Measurements from ENCODE around the gene HOXA4.
A peak's percentile ranks its signal among the peaks of the same experiment; 100 is the strongest.

Gene HOXA4

DNA sequence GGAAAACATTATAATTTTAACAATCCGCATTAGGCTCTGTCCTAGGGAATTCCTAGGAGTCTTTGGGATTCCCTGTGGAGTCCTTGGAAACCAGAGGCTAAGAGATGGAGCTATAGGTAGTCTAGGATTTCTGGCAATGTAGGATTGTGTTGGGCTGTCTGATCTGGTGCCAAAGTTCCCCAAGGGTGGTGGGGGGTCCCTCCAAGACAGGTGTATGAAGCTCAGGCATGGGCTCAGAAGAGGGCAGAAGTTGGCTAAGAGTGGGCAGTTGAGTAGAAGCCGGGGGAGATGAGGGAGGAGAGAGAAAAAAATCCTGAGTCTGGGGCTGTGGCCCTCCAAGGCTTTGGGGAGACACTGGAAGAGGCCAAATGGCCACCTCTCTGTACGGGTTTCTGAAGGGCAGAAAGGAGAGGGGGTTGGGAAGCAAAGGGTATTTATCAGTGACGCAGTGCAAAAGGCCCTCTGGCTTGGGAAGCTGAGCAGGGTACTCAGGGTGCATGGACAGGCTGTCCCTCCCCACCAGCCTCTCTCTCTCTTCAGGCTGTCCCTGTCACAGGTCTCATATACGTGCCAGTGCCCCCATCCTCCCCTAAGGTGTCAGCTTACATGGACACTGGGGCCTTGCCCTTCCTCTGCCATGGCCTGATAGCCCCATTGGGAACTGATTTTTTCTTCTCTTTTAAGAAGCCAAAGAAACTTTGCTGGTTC, 16.1 kb upstream of the HOXA4 start:
- Histone ChIP-seq H3K9ac (ENCODE audit: low read depth in 1 of 2, low read length in 2 of 2) (no peak overlapping the region), H3K36me3 (ENCODE audit: control insufficient read depth in 1 of 2, insufficient read depth in 2 of 2, low read length in 2 of 2) (no peaks in the 10 kb centered on the region), H3K27ac (ENCODE audit: low read depth, low read length) (peak overlapping the region; percentile 37), H3K9me3 (ENCODE audit: control insufficient read depth in 1 of 2, low read length in 2 of 2) (no peaks in the 10 kb centered on the region), H3K4me1 (ENCODE audit: control insufficient read depth in 1 of 2, insufficient read depth in 2 of 2, low read length in 2 of 2) (peaks cover 22 to 36% of the 10 kb centered on the region in 2 donors), H3K27me3 (ENCODE audit: control insufficient read depth in 1 of 2, insufficient read depth in 2 of 2, low read length in 2 of 2) (peaks cover 87 to 89% of the 10 kb centered on the region in 2 donors), H3K4me3 (ENCODE audit: low read depth in 1 of 2, low read length in 2 of 2) (no peak overlapping the region)

DNA sequence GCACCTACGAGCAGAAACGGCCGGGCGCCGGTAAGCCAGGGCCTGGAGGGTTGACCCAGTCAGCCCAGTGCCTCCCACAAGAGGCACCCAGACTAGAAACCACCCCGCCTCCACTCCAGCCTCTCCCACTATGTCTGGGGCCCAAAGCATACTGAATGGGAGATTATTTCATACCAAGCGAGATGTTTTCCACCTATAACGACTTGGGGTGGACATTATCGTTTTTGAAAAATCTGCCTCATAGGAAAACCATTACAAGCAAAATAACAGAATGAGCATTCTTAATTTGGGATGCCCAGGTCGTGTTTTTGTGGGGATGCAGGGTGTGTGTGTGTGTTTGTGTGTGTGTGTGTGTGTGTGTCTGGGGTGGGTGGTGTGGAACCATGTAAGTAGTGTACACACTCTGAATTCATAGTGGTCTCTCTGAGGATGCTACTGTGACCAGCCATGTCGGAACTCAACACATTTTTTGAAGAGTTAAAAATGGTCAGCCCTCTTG, 15.4 kb upstream of the HOXA4 start:
- Histone ChIP-seq H3K27me3 (ENCODE audit: control insufficient read depth in 1 of 2, insufficient read depth in 2 of 2, low read length in 2 of 2) (peaks cover 85 to 89% of the 10 kb centered on the region in 2 donors), H3K36me3 (ENCODE audit: control insufficient read depth in 1 of 2, insufficient read depth in 2 of 2, low read length in 2 of 2) (no peaks in the 10 kb centered on the region), H3K9me3 (ENCODE audit: control insufficient read depth in 1 of 2, low read length in 2 of 2) (no peaks in the 10 kb centered on the region), H3K27ac (ENCODE audit: low read depth, low read length) (no peak overlapping the region), H3K4me1 (ENCODE audit: control insufficient read depth in 1 of 2, insufficient read depth in 2 of 2, low read length in 2 of 2) (peaks cover 15 to 30% of the 10 kb centered on the region in 2 donors), H3K9ac (ENCODE audit: low read depth in 1 of 2, low read length in 2 of 2) (no peak overlapping the region), H3K4me3 (ENCODE audit: low read depth in 1 of 2, low read length in 2 of 2) (no peak overlapping the region)

DNA sequence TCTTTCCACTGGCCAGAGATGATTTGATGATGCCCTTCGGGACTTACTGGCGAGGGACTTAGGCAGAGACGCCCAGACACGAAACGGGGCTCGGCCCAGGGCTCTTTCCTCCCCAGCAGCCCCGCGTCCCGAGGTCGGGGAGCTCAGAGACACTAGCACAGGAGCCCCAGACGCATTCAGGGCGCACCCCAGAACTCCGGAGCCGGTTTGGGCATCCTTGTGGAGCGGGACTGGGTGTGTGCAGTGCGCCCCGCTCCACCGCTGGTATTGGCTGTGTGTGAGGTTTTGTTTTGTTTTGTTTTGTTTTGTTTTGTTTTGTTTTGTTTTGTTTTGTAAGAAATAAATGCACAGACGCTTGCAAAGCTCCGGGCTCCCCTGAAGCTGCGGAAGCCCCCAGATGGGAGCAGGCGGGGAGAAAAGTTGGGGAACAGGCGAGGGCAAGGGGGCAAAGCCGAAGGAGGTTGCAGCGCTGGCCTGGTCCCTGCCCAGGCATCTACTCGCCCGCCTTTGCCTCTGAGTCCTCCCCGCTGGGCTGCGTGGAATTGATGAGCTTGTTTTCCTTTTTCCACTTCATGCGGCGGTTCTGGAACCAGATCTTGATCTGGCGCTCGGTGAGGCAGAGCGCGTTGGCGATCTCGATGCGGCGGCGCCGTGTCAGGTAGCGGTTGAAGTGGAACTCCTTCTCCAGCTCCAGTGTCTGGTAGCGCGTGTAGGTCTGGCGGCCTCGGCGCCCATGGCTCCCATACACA, 14.8 kb upstream of the HOXA4 start:
- H3K36me3 ChIP-seq (ENCODE audit: control insufficient read depth in 1 of 2, insufficient read depth in 2 of 2, low read length in 2 of 2), result no peaks in the 10 kb centered on the region
- H3K27me3 ChIP-seq (ENCODE audit: control insufficient read depth in 1 of 2, insufficient read depth in 2 of 2, low read length in 2 of 2), result peaks cover 80 to 85% of the 10 kb centered on the region in 2 donors
- no peak overlapping the region for H3K9ac ChIP-seq (ENCODE audit: low read depth in 1 of 2, low read length in 2 of 2)
- H3K27ac ChIP-seq (ENCODE audit: low read depth, low read length), result no peak overlapping the region
- H3K9me3 ChIP-seq (ENCODE audit: control insufficient read depth in 1 of 2, low read length in 2 of 2), result no peaks in the 10 kb centered on the region
- no peak overlapping the region for H3K4me3 ChIP-seq (ENCODE audit: low read depth in 1 of 2, low read length in 2 of 2)
- H3K4me1 ChIP-seq (ENCODE audit: control insufficient read depth in 1 of 2, insufficient read depth in 2 of 2, low read length in 2 of 2), result peaks cover 12 to 30% of the 10 kb centered on the region in 2 donors

DNA sequence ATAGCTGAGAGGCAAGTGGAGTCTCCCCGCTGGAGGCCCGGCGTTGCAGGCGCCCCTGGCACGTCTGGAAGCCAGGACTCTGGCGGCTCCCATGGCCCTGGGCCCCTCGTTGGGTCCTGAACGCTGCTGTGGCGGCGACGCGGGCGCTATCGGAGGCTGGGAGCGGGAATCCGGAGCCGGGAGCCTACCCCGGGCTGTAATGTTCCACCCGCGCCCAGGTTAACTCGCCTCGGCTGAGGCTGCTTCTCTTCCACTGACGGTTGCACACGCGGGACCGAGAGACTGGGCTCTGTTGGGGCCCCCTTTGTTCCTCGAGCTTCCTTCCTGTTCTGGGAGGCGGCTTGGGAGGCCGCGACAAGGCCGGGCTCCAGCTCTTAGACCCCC, 14.2 kb upstream of the HOXA4 start:
- peaks cover 10 to 29% of the 10 kb centered on the region in 2 donors for H3K4me1 ChIP-seq (ENCODE audit: control insufficient read depth in 1 of 2, insufficient read depth in 2 of 2, low read length in 2 of 2)
- H3K27ac ChIP-seq (ENCODE audit: low read depth, low read length), result no peak overlapping the region
- H3K4me3 ChIP-seq (ENCODE audit: low read depth in 1 of 2, low read length in 2 of 2), result peak overlapping the region in 1 of 2 donors; percentile 55
- H3K9me3 ChIP-seq (ENCODE audit: control insufficient read depth in 1 of 2, low read length in 2 of 2), result no peaks in the 10 kb centered on the region
- no peaks in the 10 kb centered on the region for H3K36me3 ChIP-seq (ENCODE audit: control insufficient read depth in 1 of 2, insufficient read depth in 2 of 2, low read length in 2 of 2)
- no peak overlapping the region for H3K9ac ChIP-seq (ENCODE audit: low read depth in 1 of 2, low read length in 2 of 2)
- H3K27me3 ChIP-seq (ENCODE audit: control insufficient read depth in 1 of 2, insufficient read depth in 2 of 2, low read length in 2 of 2), result peaks cover 77 to 79% of the 10 kb centered on the region in 2 donors

DNA sequence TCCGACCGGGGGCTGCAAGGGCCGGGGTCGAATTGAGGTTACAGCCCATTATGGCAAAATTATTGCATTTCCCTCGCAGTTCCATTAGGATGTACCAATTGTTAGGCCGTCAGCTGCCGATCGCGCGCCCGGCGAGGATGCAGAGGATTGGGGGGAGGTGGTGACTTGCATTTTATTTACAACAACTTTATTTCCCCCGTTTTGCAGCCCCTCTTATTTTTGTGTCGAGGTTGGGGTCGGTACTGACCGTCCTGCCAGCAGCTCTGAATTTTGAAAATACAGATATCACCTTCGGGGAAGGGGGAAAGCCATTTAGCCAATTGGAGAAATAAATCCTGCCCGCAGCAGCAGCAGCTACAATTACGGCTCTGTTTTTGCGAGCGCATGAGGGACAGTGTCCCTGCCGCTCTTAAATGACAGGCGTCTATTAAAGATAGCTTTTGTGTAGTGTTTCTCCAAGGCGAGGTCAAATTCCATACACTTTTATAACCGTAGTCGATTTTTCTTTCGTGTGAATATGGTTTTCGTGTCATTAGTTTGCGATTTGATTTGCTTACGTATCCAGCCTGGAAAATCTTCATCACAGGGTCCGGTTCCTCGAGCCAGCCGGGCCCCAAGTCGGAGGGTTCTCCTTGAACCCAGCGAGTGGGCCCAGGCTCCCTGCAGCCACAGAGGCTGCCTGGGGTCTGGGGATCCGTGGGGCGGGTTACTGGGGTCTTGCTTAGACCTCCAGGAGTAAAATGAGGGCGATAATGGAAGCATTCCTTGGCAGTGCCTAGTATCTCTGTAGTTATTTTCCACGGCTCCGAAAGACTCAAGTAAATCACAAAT, 13.6 kb upstream of the HOXA4 start:
- Histone ChIP-seq H3K4me1 (ENCODE audit: control insufficient read depth in 1 of 2, insufficient read depth in 2 of 2, low read length in 2 of 2) (peaks cover 10 to 29% of the 10 kb centered on the region in 2 donors), H3K27ac (ENCODE audit: low read depth, low read length) (no peak overlapping the region), H3K9me3 (ENCODE audit: control insufficient read depth in 1 of 2, low read length in 2 of 2) (no peaks in the 10 kb centered on the region), H3K27me3 (ENCODE audit: control insufficient read depth in 1 of 2, insufficient read depth in 2 of 2, low read length in 2 of 2) (peaks cover 73 to 74% of the 10 kb centered on the region in 2 donors), H3K36me3 (ENCODE audit: control insufficient read depth in 1 of 2, insufficient read depth in 2 of 2, low read length in 2 of 2) (no peaks in the 10 kb centered on the region), H3K4me3 (ENCODE audit: low read depth in 1 of 2, low read length in 2 of 2) (peak overlapping the region; percentile 55 to 71), H3K9ac (ENCODE audit: low read depth in 1 of 2, low read length in 2 of 2) (no peak overlapping the region)

DNA sequence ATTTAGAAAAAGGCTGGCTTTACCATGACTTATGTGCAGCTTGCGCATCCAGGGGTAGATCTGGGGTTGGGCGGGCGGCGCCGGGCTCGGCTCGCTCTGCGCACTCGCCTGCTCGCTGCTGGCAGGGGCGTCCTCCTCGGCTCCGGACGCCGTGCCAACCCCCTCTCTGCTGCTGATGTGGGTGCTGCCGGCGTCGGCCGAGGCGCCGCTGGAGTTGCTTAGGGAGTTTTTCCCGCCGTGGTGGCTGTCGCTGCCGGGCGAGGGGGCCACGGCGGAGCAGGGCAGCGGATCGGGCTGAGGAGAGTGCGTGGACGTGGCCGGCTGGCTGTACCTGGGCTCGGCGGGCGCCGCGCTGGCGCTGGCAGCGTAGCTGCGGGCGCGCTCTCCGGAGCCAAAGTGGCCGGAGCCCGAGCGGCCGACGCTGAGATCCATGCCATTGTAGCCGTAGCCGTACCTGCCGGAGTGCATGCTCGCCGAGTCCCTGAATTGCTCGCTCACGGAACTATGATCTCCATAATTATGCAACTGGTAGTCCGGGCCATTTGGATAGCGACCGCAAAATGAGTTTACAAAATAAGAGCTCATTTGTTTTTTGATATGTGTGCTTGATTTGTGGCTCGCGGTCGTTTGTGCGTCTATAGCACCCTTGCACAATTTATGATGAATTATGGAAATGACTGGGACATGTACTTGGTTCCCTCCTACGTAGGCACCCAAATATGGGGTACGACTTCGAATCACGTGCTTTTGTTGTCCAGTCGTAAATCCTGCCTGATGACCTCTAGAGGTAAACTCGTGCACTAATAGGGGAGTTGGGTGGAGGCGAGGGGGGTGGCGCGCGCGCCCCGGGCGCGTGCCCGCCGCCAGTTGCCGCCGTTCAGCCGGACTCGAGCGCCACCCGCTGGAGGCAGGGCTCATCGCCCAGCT, 12.7 kb upstream of the HOXA4 start, which contains the start of gene HOXA5:
HOXA5 (minus strand) TSS at position 659 of the 927 bp plus-strand sequence; CDS start at position 585, 74 bp downstream.
- H3K27me3 ChIP-seq (ENCODE audit: control insufficient read depth in 1 of 2, insufficient read depth in 2 of 2, low read length in 2 of 2), result peaks cover 65 to 67% of the 10 kb centered on the region in 2 donors
- H3K4me1 ChIP-seq (ENCODE audit: control insufficient read depth in 1 of 2, insufficient read depth in 2 of 2, low read length in 2 of 2), result peaks cover 9 to 24% of the 10 kb centered on the region in 2 donors
- peak within 1 kb of the TSS; percentile 78 for H3K27ac ChIP-seq (ENCODE audit: low read depth, low read length)
- peak within 1 kb of the TSS; percentile 70 to 74 for H3K9ac ChIP-seq (ENCODE audit: low read depth in 1 of 2, low read length in 2 of 2)
- no peaks in the 10 kb centered on the region for H3K9me3 ChIP-seq (ENCODE audit: control insufficient read depth in 1 of 2, low read length in 2 of 2)
- H3K4me3 ChIP-seq (ENCODE audit: low read depth in 1 of 2, low read length in 2 of 2), result peak within 1 kb of the TSS; percentile 71 to 75
- no peaks in the 10 kb centered on the region for H3K36me3 ChIP-seq (ENCODE audit: control insufficient read depth in 1 of 2, insufficient read depth in 2 of 2, low read length in 2 of 2)

DNA sequence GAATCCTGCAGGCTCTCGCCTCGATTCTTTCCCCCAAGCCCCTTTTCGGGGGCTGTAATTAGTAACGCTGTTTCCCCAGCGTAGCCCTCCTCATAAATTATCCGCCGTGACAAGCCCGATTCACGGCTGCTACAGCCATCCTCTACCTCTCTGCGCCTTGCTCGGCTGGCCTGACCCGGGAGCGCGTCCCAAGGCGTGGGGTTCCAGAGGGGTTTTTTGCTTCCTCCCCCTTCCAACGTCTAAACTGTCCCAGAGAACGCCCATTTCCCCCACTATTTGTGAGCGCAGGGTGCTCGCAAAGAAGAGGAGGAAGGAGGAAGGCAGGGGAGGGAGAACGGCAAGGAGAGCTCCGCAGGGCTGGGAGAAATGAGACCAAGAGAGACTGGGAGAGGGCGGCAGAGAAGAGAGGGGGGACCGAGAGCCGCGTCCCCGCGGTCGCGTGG, 12.0 kb upstream of the HOXA4 start:
- H3K27ac ChIP-seq (ENCODE audit: low read depth, low read length), result peak overlapping the region; percentile 78
- H3K9me3 ChIP-seq (ENCODE audit: control insufficient read depth in 1 of 2, low read length in 2 of 2), result no peaks in the 10 kb centered on the region
- peaks cover 61 to 62% of the 10 kb centered on the region in 2 donors for H3K27me3 ChIP-seq (ENCODE audit: control insufficient read depth in 1 of 2, insufficient read depth in 2 of 2, low read length in 2 of 2)
- H3K36me3 ChIP-seq (ENCODE audit: control insufficient read depth in 1 of 2, insufficient read depth in 2 of 2, low read length in 2 of 2), result no peaks in the 10 kb centered on the region
- H3K4me3 ChIP-seq (ENCODE audit: low read depth in 1 of 2, low read length in 2 of 2), result peak overlapping the region; percentile 71 to 75
- peaks cover 6 to 20% of the 10 kb centered on the region in 2 donors for H3K4me1 ChIP-seq (ENCODE audit: control insufficient read depth in 1 of 2, insufficient read depth in 2 of 2, low read length in 2 of 2)
- peak overlapping the region; percentile 70 to 74 for H3K9ac ChIP-seq (ENCODE audit: low read depth in 1 of 2, low read length in 2 of 2)

DNA sequence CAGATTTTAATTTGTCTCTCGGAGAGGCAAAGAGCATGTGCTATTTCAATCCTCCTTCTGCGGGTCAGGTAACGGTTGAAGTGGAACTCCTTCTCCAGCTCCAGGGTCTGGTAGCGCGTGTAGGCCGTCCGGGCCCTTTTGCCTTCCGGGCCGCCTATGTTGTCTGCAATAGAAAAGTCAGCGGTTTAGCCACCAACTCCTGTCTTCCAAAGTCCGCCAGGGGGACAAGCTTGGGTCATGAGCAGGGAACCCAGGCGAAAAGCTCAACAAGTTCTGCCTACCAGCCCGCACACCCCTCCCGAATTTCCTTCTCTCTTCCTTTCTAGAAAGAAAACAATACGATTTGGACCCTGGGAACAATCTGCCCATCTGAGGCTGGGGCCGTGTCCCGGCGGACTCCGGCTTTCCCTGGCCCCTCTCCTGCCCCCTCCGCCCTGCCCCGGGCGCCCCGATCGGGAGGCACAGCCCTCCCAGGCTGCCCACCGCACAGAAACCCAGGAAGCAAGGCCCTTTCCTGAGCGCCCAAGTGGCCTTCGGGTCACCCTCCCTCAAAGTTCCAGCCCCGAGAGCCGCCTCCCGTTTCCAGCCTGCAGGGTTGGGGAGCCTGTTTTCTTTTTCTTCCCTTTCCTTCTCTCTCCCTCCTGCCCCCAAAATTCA, 11.5 kb upstream of the HOXA4 start:
- peaks cover 55 to 59% of the 10 kb centered on the region in 2 donors for H3K27me3 ChIP-seq (ENCODE audit: control insufficient read depth in 1 of 2, insufficient read depth in 2 of 2, low read length in 2 of 2)
- peak overlapping the region; percentile 78 for H3K27ac ChIP-seq (ENCODE audit: low read depth, low read length)
- H3K4me1 ChIP-seq (ENCODE audit: control insufficient read depth in 1 of 2, insufficient read depth in 2 of 2, low read length in 2 of 2), result peaks cover 7 to 16% of the 10 kb centered on the region in 2 donors

More for the DNA sequence above, 11.5 kb upstream of the HOXA4 start:
- H3K4me3 ChIP-seq (ENCODE audit: low read depth in 1 of 2, low read length in 2 of 2), result peak overlapping the region; percentile 71 to 75
- H3K9ac ChIP-seq (ENCODE audit: low read depth in 1 of 2, low read length in 2 of 2), result peak overlapping the region; percentile 70 to 74
- no peaks in the 10 kb centered on the region for H3K36me3 ChIP-seq (ENCODE audit: control insufficient read depth in 1 of 2, insufficient read depth in 2 of 2, low read length in 2 of 2)
- H3K9me3 ChIP-seq (ENCODE audit: control insufficient read depth in 1 of 2, low read length in 2 of 2), result no peaks in the 10 kb centered on the region
